NCI-H345 treated with DMSO at 0.1 percent for 48 hours (cell line): ENCODE data around the gene UFSP2.
"Not testable (repeated sequence)": the region's sequence is repeated elsewhere in the genome, so short reads cannot be mapped to it uniquely, and the experiment has no call there.

Experiments
- DNase-seq: peaks from one replicate; lab custom pipeline; 2025; ENCODE audit not compliant: unreplicated experiment; lab: John Stamatoyannopoulos, UW

UFSP2 gene

DNA sequence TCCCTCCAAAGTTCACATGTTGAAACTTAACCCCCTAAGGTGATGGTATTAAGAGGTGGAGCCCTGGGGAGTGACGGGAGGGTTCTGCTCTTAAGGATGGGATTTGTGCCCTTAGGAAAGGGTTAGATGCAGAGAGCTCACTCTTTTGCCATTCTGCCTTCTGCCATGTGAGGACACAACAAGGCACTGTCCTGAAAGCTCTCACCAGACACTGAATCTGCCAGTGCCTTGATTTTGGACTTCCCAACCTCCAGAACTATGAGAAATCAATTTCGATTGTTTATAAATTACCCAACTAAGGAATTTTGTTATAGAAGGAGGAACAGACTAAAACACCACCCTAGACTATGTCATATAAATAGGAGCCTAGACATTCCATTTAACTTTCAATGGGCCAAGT, 41.7 kb downstream of the UFSP2 start:
- DNase-seq: no peak

DNA sequence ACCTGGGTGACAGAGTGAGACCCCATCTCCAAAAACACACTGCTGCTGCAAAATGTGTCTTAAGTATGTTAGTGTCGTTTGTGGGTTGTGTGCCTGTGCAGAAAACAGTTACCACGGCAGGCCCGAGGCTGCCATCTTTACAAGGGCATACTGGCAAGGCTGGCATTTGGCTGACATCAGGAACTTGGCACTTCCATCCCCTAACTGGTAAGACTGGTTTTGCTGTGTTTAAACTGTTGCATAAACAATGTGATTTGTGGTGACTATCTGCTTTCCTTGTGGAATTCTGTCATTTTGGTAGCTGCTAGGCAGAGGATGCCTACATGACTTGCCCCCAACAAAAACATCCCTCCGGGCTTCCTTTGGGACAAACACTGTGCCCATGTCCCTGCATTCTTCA, 42.3 kb downstream of the UFSP2 start:
- no peak for DNase-seq

DNA sequence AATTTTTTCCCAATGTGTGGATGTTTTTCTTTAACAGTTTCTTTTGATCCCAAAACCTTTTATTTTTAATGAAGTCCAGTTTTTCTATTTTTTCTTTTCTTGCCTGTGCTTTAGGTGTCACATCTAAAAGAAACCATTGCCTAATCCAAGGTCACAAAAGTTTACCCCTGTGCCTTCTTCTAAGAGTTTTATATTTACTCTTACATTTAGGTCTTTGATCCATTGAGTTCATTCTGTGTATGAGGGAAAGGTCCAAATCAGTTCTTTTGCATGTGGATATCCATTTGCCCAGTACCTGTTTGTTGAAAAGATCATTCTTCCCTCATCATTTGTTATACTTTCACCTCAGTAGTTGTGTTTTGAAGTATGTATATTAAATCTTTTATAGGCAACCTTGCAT, 43.0 kb downstream of the UFSP2 start:
- no peak for DNase-seq

DNA sequence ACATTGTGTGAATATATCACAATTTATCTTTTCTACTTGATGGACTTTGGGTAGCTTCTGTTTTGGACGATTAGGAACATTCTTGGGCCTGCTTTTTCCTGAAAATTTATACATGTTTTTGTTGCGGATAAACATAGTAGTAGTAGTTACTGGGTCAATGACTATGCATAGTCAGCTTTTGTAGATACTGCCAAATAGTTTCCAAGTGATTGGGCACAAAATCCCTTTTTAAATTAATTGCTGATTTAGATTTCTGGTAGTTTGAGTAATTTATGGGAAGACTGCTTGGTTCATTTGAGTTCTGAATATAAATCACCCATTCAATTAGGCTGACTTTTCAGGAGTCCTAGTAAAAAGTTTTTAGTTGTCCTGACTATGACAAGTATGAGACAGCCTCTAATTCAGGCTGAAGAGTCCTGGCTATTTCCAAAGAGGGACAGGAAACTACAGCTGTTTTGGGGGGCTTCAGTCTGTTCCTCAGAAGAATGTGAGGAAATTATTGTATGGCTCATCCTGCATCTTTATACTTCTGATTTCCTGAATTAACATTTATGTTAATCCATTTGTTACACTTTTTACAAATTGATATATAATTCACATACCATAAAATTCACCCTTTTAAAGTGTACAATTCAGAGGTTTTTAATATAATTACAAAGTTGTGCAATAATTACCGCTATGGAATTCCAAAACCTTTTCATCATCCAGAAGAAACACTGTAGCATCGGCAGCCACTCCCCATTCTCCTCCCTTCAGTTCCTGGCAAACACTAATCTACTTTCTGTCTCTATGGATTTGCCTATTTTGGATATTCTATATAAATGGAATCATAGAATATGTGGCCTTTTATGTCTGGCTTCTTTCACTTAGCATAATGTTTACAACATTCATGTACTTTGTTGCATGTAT, 44.2 kb downstream of the UFSP2 start:
- no peak for DNase-seq

DNA sequence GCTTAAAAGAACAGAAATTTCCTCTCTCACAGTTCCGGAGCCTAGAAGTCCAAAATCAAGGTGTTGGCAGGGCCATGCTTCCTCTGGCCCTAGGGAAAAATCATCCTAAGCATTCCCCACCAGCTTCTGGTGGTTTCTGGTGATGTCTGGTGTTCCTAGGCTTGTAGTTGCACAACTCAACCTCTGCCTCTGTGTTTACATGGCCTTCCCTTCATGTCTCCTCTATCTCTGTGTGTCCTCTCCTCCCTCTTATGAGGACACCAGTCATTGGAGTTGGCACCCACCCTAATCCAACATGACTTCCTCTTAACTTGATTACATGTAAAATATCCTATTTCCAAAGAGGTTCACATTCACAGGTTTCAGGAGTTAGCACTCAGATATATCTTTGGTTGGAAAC, 45.4 kb downstream of the UFSP2 start:
- no peak for DNase-seq

DNA sequence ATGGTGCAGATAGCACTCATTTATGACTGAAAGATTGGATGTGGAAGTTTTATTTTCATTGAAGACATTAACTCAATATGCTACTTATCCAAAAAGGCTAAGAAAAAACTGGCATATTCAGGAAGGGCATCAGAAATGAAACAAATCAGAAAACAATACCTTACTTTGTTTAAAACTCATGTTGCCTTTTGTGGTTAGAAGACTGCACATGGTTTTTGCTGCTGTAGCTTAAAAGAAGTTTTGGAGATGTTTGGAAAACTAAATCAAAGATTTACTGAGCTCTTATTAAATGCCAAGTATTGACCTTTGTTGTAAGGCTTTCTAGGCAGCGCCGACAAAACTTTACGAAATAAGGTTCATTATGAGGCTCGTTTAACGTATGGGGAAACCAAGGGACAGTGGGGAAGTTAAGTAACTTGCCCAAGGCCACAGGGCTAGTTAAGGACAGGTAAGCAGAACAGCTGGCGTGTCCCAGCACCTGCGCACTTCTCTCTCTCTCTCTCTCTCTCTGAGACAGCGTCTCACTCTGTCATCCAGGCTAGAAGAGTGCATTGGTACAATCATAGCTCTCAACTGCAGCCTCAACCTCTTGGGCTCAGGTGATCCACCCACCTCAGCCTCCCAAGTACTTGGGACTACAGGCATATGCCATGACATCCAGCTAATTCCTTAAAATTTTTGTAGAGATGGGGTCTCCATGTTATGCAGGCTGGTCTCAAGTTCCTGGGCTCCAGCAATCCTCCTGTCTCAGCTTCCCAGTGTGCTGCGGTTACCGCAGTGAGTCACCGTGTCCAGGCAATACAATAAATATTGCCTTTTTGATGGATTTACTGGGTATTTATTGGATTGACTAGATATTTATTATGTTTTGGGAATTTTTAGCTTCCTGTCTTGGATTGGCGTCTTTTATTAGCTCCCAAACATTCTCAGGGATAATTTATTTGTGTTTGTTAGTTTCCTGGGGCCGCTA, 46.2 kb downstream of the UFSP2 start:
- DNase-seq: no peak

DNA sequence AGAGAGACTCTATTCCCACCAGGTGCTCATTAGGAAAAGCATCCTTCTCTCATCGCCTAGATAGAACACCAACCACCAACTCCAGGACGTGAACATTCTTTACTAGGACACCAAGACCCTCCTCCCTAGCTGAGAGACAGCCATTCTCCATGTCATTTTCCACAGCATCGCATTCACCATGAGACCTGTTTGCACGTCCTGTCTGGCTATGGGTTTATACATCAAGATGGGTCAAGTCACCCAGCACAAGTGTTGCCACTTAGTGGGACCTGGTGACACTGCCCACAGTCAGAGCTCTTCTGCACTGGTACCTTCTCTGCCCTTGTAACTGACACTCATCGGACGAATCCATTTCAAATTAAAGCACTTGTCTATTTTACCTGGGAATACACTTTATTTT, 47.5 kb downstream of the UFSP2 start:
- DNase-seq: no peak

DNA sequence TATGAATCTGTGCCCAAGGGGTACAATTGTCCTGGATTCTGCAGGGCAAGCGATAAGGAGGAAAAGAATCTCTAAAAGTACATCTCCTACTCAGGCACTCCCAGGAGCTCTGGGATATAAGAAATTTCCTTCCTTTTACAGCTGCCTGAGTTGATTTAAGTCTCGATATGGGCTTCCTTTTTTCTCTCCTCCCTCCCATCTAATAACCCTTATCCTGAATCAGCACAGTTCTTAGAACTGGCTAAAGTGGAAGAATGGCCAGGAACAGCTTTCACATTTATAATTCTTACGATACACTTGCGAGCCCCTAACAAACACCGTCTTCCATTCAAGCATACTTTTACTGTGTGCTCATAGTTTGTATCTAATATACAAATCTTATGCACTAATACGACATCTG, 51.2 kb downstream of the UFSP2 start:
- DNase-seq: no peak

DNA sequence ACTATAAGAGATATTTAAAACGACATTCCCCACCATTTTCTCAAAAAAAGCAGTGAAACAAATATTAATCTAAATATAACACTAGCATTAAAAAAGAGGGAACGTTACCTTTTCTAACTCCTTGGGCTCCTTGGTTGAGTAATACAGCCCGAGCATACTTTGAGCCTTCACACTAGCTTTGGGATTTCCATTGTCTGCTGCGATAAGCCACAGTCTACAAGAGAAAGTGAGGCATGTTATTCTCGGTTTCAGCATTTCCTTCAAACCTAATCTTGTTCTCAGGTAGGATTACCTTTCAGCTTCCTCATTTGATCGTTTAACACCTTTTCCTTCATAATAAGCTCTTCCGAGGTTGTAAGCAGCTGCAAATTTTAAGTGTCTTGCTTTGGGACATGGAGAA, 51.7 kb downstream of the UFSP2 start:
- no peak for DNase-seq

DNA sequence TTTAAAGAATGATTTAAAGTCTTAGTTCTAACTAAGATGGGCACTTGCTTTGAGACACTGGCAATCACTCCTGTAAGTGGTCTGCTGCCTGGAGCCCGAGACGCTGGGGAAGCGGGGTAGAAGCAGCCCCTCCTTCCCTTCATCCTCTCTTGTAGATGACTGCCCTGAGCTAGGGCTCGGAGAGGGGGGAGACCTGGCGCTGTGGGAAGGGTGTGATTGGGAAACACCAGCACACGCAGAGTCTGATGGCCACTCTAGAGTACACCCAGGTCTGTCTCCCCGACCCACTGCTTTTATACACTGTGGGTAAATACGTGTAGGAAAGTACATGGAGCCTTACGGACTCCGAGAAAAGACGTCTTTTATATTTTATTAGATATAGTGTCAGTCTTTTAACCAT, 54.1 kb downstream of the UFSP2 start:
- DNase-seq: no peak

DNA sequence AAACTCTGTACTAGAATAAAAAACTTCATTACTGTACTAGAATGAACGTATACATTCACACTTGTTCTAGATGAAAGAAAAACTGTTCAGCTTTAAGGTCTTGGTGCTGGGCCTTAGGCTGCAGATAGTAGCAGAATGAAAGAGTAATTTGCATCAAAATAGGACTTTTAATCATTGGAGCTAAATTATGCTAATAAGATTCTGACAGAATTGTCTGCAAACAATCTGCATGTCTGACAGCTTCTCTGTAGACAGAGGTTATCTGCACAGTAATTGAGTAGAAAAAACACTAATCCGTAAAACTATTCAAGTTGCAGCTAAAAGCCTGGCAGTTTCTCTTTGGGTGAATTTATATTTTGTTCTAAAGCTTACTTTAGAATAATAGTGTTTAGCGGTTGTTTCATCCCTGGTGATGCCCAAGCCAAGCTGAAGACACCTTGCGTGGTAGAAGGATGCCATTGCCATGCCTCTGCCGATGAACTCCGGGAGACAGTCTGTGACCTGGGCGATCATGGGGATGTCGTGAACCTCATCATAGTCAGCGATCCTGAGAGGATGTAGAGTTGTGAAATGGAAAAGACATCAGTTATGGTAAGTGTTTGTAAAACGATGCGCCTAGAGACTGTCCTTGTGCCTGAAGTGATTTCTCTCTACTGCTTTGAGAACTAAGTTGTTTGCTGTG, 55.4 kb downstream of the UFSP2 start:
- DNase-seq: no peak

DNA sequence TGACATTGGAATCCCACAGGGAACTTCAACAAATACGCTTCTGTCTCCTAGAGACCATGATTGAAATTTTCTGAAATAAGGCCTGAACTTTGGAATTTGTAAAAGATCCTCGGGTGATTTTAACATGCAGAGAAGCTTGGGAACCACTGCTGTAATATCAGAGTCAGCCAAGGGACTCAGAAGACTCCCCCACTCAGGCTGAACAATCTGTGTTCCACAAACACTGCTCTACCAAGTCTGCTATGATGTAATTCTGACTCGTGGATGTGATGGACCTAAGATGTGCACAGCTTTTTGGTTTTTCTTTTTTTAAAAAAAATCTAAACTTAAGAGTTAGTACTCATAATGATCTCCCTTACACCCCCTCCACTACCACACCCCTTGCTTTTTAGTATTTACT, 56.0 kb downstream of the UFSP2 start:
- DNase-seq: no peak

DNA sequence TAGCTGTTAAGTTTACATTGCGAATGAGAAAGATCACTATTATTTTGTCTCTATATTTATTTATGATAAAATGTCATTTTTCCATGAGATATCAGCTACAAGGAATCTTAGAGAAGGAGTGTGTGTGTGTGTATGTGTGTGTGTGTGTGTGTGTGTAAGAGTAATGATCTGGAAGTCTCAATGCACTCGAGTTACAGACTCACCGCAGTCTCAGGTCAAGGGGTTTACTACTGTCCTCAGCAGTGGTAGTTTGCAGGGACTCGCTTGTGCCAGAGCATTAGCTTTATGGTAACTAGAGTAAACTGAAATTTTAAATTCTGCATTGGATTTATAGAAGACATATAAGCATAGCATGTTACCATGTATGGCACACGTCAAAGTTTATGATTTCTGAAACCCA, 60.9 kb downstream of the UFSP2 start:
- DNase-seq: no peak

DNA sequence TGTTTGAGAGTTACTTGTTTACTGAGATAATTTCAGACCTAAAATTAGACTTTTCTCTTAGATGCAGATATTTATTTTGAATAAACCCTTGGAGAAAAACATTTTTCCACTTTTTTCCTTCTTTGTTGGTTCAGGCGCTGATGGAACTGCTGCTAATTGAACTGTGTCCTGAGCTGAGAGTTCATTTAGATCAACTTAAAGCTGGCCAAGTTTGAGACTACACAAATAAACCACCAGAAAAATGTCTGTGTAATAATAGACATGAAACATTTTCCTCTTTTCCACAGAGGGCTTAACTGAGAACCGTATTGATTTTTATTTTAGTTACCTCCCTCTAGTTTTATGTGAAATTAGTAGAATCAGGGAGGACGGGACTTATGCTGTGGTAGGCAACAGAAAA, 62.5 kb downstream of the UFSP2 start:
- no peak for DNase-seq

DNA sequence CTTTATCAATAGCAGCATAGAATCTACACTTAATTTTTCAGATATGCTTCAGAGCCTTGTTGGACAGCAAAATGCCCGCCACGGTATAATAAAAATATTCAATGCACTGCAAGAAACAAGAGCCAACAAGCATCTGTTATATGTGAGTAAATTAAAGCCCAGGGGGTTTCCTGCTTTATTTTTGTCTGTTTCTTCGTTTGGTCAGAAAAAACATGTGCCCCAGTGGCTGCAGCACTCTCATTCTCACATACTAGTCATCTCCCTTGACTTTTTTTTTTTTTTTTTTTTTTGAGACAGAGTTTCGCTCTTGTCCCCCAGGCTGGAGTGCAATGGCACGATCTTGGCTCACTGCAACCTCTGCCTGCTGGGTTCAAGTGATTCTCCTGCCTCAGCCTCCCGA, 63.2 kb downstream of the UFSP2 start:
- not testable (repeated sequence) for DNase-seq

DNA sequence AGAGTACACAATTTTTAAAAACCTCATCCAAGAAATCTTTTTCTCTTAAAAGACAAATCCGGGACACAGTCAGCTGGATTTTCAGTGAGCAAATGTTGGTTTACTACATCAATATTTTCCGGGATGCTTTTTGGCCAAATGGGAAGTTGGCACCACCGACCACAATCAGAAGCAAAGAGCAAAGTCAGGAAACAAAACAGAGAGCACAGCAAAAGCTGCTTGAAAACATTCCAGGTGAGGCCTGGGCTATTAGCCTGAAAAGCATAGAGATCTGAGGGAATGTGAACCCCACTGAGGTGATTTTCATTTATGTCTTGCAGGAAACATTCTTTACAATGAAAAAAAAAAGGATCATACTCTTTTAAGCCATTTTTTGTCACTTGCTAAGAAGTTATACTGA, 63.9 kb downstream of the UFSP2 start:
- DNase-seq: no peak

DNA sequence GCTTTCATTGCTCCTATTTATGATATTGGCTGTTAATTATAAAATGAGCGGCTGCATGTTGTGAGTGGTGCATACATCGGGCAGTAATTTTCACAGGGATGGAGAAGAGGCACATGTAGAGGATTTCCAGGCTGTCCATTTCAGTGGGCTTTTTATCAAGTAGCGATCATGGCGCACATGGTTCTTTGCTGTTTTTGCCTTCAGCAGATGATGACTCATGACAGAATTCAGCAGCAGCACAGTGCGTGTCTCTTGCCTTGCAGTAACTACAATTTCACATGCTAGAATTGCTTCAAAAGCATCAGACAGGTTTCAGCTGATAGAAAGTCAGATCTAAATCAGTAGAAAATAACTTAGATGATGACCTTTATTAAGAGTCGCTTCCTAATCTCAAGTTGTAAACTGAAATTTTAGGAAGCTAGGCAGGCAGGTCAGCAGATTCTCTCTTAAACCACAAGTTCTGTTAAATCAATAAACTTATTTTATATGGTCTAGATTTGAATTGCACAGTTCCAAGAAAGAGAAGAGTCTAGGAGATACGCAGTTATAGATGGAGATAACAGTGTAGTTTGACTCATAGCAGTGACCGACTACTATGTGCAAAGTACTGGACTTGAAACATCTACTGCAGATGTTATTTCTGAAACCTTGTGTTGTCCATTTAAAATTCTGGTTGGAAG, 65.9 kb downstream of the UFSP2 start:
- DNase-seq: no peak

DNA sequence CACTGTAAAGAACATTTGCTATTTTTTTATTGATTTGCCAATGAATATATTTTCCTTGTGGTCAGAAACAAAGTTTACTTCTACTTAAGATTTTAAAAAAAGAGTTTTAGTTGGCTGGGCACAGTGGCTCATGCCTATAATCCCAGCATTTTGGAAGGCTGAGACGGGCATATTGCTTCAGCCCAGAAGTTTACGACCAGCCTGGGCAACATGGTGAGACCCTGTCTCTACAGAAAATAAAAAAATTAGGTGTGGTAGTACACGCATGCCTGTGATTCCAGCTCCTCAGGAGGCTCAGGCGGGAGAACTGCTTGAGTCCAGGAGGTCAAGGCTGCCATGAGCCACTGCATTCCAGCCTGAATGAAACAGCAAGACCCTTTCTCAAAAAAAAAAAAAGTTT, 66.8 kb downstream of the UFSP2 start:
- no peak for DNase-seq

DNA sequence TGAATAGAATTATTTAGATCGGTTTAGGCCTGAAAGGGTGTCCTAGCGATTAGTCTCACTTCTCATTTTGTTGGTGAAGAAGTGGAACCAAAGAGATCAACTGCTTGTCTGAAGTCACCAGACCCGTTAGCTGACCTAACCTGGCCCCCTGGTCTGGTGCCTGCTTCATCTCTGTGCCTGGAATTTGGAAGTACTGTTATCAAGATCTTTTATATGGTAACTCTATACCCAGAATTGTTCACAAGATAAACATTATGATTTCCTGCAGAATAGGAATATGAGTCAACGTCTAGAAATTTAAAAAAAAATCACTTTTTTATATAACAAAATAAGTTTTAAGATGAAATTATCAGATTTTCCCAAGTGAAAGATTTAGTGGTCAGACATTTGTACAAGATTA, 67.2 kb downstream of the UFSP2 start:
- DNase-seq: no peak

DNA sequence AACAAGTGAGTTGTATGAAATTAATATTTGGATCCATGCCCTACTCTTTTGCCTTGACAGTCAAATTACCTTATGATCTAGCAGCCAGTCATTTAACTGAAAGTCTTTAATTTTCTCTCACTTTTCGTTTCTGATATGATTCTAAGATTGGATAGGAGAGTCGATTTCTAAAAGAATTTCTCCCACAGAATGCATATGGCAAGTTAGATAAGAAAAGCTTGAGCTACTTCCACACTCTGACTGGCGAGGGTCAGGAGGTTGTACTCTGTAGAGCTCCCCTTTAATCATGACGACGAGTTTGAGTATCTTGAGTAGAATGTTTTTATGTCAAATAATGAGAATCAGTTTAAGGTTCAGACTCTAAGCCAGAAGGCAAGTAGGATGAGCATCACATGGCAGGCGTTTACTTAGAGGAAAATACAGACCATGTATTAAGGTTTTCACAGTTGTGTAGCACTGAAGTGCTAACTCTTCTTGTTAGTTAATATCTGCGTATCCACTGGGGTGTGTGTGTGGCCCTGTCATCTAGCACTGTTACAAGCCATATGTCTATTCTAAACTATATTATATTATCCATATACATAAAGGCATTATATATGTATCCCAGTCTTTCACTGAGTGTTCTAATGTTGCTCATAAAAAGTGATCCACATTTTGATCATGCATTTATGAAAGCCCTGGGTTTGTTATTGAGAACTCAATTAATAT, 67.9 kb downstream of the UFSP2 start:
- no peak for DNase-seq
